Measurements from ENCODE around the gene SP8.

GRCh38 chr7:20744954-20745446, 41.7 kb downstream of the SP8 start:
- no peak for TF ChIP-seq YY1 (IDR thresholded peaks at IDR 0.05; ENCODE audit: low read depth)
- peak; percentile 29 for TF ChIP-seq CTCF (IDR thresholded peaks at IDR 0.05)
- no peak for TF ChIP-seq EP300 (IDR thresholded peaks at IDR 0.05; ENCODE audit: borderline replicate concordance in 1 of 2, low read depth in 1 of 2, low read length in 1 of 2)
- TF ChIP-seq GABPA (IDR thresholded peaks at IDR 0.05; ENCODE audit: low read depth) = no peak
